K562 (cell line): ENCODE measurements around the gene ARPC2. TPM values are rescaled to one million over a fixed set of nuclear protein-coding genes. Genes with fewer than 3 reads are reported as not detected.

Experiments used
- ASH1L ChIP-seq: fragments of 450-650 bp; IDR thresholded peaks from 2 replicates; pipeline ENCODE4 v1.6.1; 2018; ENCODE audit warnings: borderline replicate concordance, mild to moderate bottlenecking, low read depth; ENCODE audit not compliant: partially characterized antibody
- ATF7 ChIP-seq: fragments of 450-650 bp; IDR thresholded peaks from 2 replicates; pipeline ENCODE4 v1.7.1; 2014; ENCODE audit warnings: mild to moderate bottlenecking, moderate library complexity
- CCNT2 ChIP-seq: IDR thresholded peaks from 2 replicates; pipeline ENCODE4 v1.6.1; 2011; ENCODE audit warnings: borderline replicate concordance, low read depth, mild to moderate bottlenecking, moderate library complexity, mixed read lengths, low read length; ENCODE audit not compliant: insufficient read length; ENCODE audit errors: extremely low read depth
- CREM ChIP-seq: IDR thresholded peaks from 2 replicates; pipeline ENCODE4 v1.6.1; 2014; ENCODE audit warnings: antibody characterized with exemption, low read depth
- EHMT2 ChIP-seq: fragments of 450-650 bp; IDR thresholded peaks from 2 replicates; pipeline ENCODE4 v1.6.1; 2018; ENCODE audit warnings: antibody characterized with exemption
- GTF2F1 ChIP-seq: IDR thresholded peaks from 2 replicates; pipeline ENCODE4 v1.6.1; 2011; ENCODE audit warnings: low read depth, low read length, improper control_type of control experiment
- NBN ChIP-seq: fragments of 450-650 bp; IDR thresholded peaks from 2 replicates; pipeline ENCODE4 v1.6.1; 2016; ENCODE audit warnings: low read depth, mild to moderate bottlenecking
- NCOA1 ChIP-seq: fragments of 450-650 bp; IDR thresholded peaks from 2 replicates; pipeline ENCODE4 v1.6.1; 2016; ENCODE audit warnings: low read depth
- PHF8 ChIP-seq: fragments of 200-600 bp; sonication (generic); IDR thresholded peaks from 2 replicates; pipeline ENCODE4 v1.6.1; 2012; ENCODE audit warnings: mixed run types, mild to moderate bottlenecking, inconsistent platforms, low read length, moderate library complexity, borderline replicate concordance
- POLR2G ChIP-seq: fragments of 200-400 bp; formaldehyde crosslinking; IDR thresholded peaks from 2 replicates; pipeline ENCODE4 v1.6.1; 2017; ENCODE audit warnings: low read depth, mild to moderate bottlenecking, antibody characterized with exemption, low read length, moderate library complexity
- RFX1 ChIP-seq: fragments of 450-650 bp; IDR thresholded peaks from 2 replicates; pipeline ENCODE4 v1.6.1; 2016; ENCODE audit warnings: mild to moderate bottlenecking, moderate library complexity
- SMAD3 ChIP-seq: fragments of 450-650 bp; formaldehyde crosslinking; conservative IDR thresholded peaks from 2 replicates; pipeline ENCODE4 v1.4.0; 2020; ENCODE audit warnings: mild to moderate bottlenecking
- STAT5B ChIP-seq: fragments of 250-450 bp; sonication (Bioruptor Pico); IDR thresholded peaks from 2 replicates; pipeline ENCODE4 v1.8.0; 2021; ENCODE audit warnings: mild to moderate bottlenecking, inconsistent platforms
- TAF1 ChIP-seq: IDR thresholded peaks from 2 replicates; pipeline ENCODE4 v1.6.1; 2011; ENCODE audit warnings: mild to moderate bottlenecking, low read length, moderate library complexity; ENCODE audit not compliant: insufficient read depth, control insufficient read depth, severe bottlenecking; ENCODE audit errors: extremely low read depth
- TOE1 ChIP-seq, 2 experiments: fragments of 450-650 bp in 1 of 2; sonication (generic) in 1 of 2; formaldehyde crosslinking in 1 of 2; IDR thresholded peaks; 2 replicates each; pipeline versions ENCODE4 v1.7.1 to v1.8.0; 2016 to 2022; ENCODE audit warnings: borderline replicate concordance in 2 of 2, mild to moderate bottlenecking in 2 of 2, antibody characterized with exemption in 1 of 2, inconsistent platforms in 1 of 2, low read depth in 1 of 2, missing genetic modification reagents in 1 of 2, moderate library complexity in 1 of 2
- ZFX ChIP-seq: sonication (generic); formaldehyde crosslinking; IDR thresholded peaks from 2 replicates; pipeline ENCODE4 v1.8.0; 2022; ENCODE audit warnings: mild to moderate bottlenecking, missing genetic modification reagents, moderate library complexity
- ZNF347 ChIP-seq: fragments of 450-650 bp; formaldehyde crosslinking; IDR thresholded peaks from 2 replicates; pipeline ENCODE4 v1.4.0; 2020; ENCODE audit warnings: low read depth, mild to moderate bottlenecking, moderate library complexity
- polyA plus RNA-seq, 8 experiments: library from polyadenylated mRNA; depleted of rRNA in 4 of 8; stranded (reverse) in 5 of 8; unstranded in 3 of 8; fragments of >200 nt; fragmentation: Nextera tagmentation in 2 of 8; fragmentation: Illumina TruSeq in 1 of 8; extraction: Ambion mirVana in 2 of 8; extraction: Trizol in 1 of 8; gene quantifications; 2 replicates each; pipeline versions ENCODE4 v1.2.1 to v1.2.3, GENCODE V29; 2011 to 2014; ENCODE audit warnings: inconsistent platforms in 1 of 8, missing spikeins in 1 of 8
- total RNA-seq, 7 experiments: library from RNA; depleted of rRNA in 6 of 7; stranded (reverse); fragments of >200 nt in 6 of 7; fragmentation: Illumina TruSeq in 2 of 7; extraction: Trizol in 2 of 7; gene quantifications; 2 replicates each; pipeline versions ENCODE4 v1.2.1 to v1.2.3, GENCODE V29; 2011 to 2021; ENCODE audit warnings: low replicate concordance in 1 of 7
- TF ChIP-seq, protein P1 (sequence below): fragments of 200-800 bp; sonication (Bioruptor generic); IDR thresholded peaks from 2 replicates; pipeline ENCODE4 v1.6.1; 2017; ENCODE audit warnings: missing genetic modification characterization, missing compliant biosample characterization
- TF ChIP-seq, protein P2 (sequence below): fragments of 450-650 bp; formaldehyde crosslinking; IDR thresholded peaks from 2 replicates; pipeline ENCODE4 v1.4.0; 2020; ENCODE audit warnings: mild to moderate bottlenecking, moderate library complexity
- TF ChIP-seq, protein P3 (sequence below): fragments of 450-650 bp; formaldehyde crosslinking; IDR thresholded peaks from 2 replicates; pipeline ENCODE4 v1.4.0; 2022; ENCODE audit warnings: missing genetic modification characterization
- TF ChIP-seq, protein P4 (sequence below): sonication (generic); formaldehyde crosslinking; IDR thresholded peaks from 2 replicates; pipeline ENCODE4 v1.8.1; 2022; ENCODE audit warnings: missing genetic modification reagents

ARPC2 gene
- total and polyA plus RNA-seq, 9 of the 15 experiments (the other 6 are each of a cell fraction or from before 2014, with no cell fraction given): 81.9 to 187 (median 103) TPM

- TF ChIP-seq RFX1: no peak
- peak; percentile 67 for TF ChIP-seq TAF1
- 0 out of 2 replicates have a peak, but pooled peaks have one; percentile 39 for TF ChIP-seq NCOA1
- TF ChIP-seq ASH1L: peak; percentile 94
- no peak for TF ChIP-seq STAT5B (CRISPR knock-in tag)
- 0 out of 2 replicates have a peak, but pooled peaks have one; percentile 43 for TF ChIP-seq SMAD3
- no peak; the same call in 1 of the 2 replicates for TF ChIP-seq NBN
- no peak for TF ChIP-seq GTF2F1
- TF ChIP-seq, protein P1, sequence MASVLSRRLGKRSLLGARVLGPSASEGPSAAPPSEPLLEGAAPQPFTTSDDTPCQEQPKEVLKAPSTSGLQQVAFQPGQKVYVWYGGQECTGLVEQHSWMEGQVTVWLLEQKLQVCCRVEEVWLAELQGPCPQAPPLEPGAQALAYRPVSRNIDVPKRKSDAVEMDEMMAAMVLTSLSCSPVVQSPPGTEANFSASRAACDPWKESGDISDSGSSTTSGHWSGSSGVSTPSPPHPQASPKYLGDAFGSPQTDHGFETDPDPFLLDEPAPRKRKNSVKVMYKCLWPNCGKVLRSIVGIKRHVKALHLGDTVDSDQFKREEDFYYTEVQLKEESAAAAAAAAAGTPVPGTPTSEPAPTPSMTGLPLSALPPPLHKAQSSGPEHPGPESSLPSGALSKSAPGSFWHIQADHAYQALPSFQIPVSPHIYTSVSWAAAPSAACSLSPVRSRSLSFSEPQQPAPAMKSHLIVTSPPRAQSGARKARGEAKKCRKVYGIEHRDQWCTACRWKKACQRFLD (CRISPR knock-in tag): 0 out of 2 replicates have a peak, but pooled peaks have one; percentile 33
- peak; percentile 45 for TF ChIP-seq CCNT2
- TF ChIP-seq, protein P2, sequence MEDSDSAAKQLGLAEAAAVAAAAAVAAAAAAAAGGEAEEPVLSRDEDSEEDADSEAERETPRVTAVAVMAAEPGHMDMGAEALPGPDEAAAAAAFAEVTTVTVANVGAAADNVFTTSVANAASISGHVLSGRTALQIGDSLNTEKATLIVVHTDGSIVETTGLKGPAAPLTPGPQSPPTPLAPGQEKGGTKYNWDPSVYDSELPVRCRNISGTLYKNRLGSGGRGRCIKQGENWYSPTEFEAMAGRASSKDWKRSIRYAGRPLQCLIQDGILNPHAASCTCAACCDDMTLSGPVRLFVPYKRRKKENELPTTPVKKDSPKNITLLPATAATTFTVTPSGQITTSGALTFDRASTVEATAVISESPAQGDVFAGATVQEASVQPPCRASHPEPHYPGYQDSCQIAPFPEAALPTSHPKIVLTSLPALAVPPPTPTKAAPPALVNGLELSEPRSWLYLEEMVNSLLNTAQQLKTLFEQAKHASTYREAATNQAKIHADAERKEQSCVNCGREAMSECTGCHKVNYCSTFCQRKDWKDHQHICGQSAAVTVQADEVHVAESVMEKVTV (CRISPR knock-in tag): no peak
- peak; percentile 89 for TF ChIP-seq POLR2G
- TF ChIP-seq, protein P3, sequence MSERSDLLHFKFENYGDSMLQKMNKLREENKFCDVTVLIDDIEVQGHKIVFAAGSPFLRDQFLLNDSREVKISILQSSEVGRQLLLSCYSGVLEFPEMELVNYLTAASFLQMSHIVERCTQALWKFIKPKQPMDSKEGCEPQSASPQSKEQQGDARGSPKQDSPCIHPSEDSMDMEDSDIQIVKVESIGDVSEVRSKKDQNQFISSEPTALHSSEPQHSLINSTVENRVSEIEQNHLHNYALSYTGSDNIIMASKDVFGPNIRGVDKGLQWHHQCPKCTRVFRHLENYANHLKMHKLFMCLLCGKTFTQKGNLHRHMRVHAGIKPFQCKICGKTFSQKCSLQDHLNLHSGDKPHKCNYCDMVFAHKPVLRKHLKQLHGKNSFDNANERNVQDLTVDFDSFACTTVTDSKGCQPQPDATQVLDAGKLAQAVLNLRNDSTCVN (CRISPR knock-in tag): no peak
- no peak for TF ChIP-seq ZNF347 (CRISPR knock-in tag)
- TF ChIP-seq TOE1 (IDR thresholded peaks at IDR 0.05; ENCODE audit: borderline replicate concordance): no peak
- TF ChIP-seq TOE1 (CRISPR knock-in tag; IDR thresholded peaks at IDR 0.05; ENCODE audit: borderline replicate concordance, low read depth): no peak
- peak; percentile 77 for TF ChIP-seq ATF7
- TF ChIP-seq, protein P4, sequence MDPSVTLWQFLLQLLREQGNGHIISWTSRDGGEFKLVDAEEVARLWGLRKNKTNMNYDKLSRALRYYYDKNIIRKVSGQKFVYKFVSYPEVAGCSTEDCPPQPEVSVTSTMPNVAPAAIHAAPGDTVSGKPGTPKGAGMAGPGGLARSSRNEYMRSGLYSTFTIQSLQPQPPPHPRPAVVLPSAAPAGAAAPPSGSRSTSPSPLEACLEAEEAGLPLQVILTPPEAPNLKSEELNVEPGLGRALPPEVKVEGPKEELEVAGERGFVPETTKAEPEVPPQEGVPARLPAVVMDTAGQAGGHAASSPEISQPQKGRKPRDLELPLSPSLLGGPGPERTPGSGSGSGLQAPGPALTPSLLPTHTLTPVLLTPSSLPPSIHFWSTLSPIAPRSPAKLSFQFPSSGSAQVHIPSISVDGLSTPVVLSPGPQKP: no peak
- TF ChIP-seq EHMT2: no peak
- peak; percentile 90 for TF ChIP-seq ZFX (CRISPR knock-in tag)
- peak; percentile 90 for TF ChIP-seq CREM
- TF ChIP-seq PHF8: peak; percentile 77; the same call in 1 of the 2 replicates
These were observed 53.1 kb downstream of the ARPC2 start, which contains the start of the genes AAMP and PNKD (continued) for GRCh38 chr2:218269900-218270720.
